DOHH2 (cell line): Measurements from ENCODE around the gene MAMDC4.

Source experiments
- H3F3A ChIP-seq: fragments of 200-600 bp; sonication (generic), shearing (Covaris generic); 2 replicates; pipeline ENCODE4 v1.6.0; 2016; ENCODE audit warnings: antibody characterized with exemption, mild to moderate bottlenecking; ENCODE audit not compliant: control insufficient read depth, insufficient read depth
- H3K27ac ChIP-seq: fragments of 200-600 bp; sonication (generic); 2 replicates; pipeline ENCODE4 v1.5.1; 2014; ENCODE audit warnings: low read depth, mild to moderate bottlenecking, low read length, moderate library complexity
- H3K27me3 ChIP-seq: fragments of 200-600 bp; sonication (generic); 2 replicates; pipeline ENCODE4 v1.6.1; 2014; ENCODE audit warnings: mild to moderate bottlenecking, low read length, mixed read lengths; ENCODE audit not compliant: control insufficient read depth
- H3K36me3 ChIP-seq: fragments of 200-600 bp; sonication (generic); 2 replicates; pipeline ENCODE4 v1.6.1; 2014; ENCODE audit warnings: mild to moderate bottlenecking, low read length, moderate library complexity, mixed read lengths; ENCODE audit not compliant: control insufficient read depth
- H3K4me1 ChIP-seq: fragments of 200-600 bp; sonication (generic); 2 replicates; pipeline ENCODE4 v1.6.1; 2014; ENCODE audit warnings: mild to moderate bottlenecking, low read length, mixed read lengths; ENCODE audit not compliant: control insufficient read depth
- H3K4me2 ChIP-seq: fragments of 200-600 bp; sonication (generic); 2 replicates; pipeline ENCODE4 v1.6.0; 2014; ENCODE audit warnings: mild to moderate bottlenecking, low read length, moderate library complexity
- H3K4me3 ChIP-seq: fragments of 200-600 bp; sonication (generic); 2 replicates; pipeline ENCODE4 v1.5.1; 2014; ENCODE audit warnings: mild to moderate bottlenecking, low read length, mixed read lengths
- H3K79me2 ChIP-seq: fragments of 200-600 bp; sonication (generic); 2 replicates; pipeline ENCODE4 v1.6.1; 2014; ENCODE audit warnings: mild to moderate bottlenecking, low read length, mixed read lengths; ENCODE audit not compliant: control insufficient read depth
- H3K9me2 ChIP-seq: fragments of 200-600 bp; sonication (generic); replicated peaks from 2 replicates; pipeline ENCODE4 v1.6.1; 2014; ENCODE audit warnings: mild to moderate bottlenecking, low read length, mixed read lengths; ENCODE audit not compliant: control insufficient read depth
- H3K9me3 ChIP-seq: fragments of 200-600 bp; sonication (generic); 2 replicates; pipeline ENCODE4 v1.6.1; 2014; ENCODE audit warnings: antibody characterized with exemption, low read length, mixed read lengths; ENCODE audit not compliant: control insufficient read depth, insufficient read depth
- H4K20me1 ChIP-seq: fragments of 200-600 bp; sonication (generic); 2 replicates; pipeline ENCODE4 v1.6.0; 2014; ENCODE audit warnings: low read depth, mild to moderate bottlenecking, antibody characterized with exemption, low read length, moderate library complexity; ENCODE audit not compliant: control insufficient read depth, insufficient read depth
- EZH2phosphoT487 ChIP-seq: fragments of 200-600 bp; sonication (generic); IDR thresholded peaks from 2 replicates; pipeline ENCODE4 v1.6.1; 2017; ENCODE audit warnings: borderline replicate concordance, mild to moderate bottlenecking, antibody characterized with exemption, low read length, moderate library complexity, mixed read lengths
- TF ChIP-seq, protein P1 (sequence below): fragments of 200-600 bp; sonication (generic); IDR thresholded peaks from one replicate; pipeline ENCODE4 v1.5.1; 2014; ENCODE audit warnings: antibody characterized with exemption, mild to moderate bottlenecking, low read depth, low read length; ENCODE audit not compliant: poor library complexity, severe bottlenecking

MAMDC4 gene

GRCh38 chr9:136856079-136856476 is 3.9 kb downstream of the MAMDC4 start:
- Histone ChIP-seq H3K9me2 (no peaks in the 10 kb centered on the region), H3K4me1 (peaks cover 6% of the 10 kb centered on the region), H4K20me1 (no peaks in the 10 kb centered on the region), H3K27ac (no peak overlapping the region), H3K79me2 (no peaks in the 10 kb centered on the region), H3F3A (no peaks in the 10 kb centered on the region), H3K27me3 (no peaks in the 10 kb centered on the region), H3K36me3 (peaks cover 14% of the 10 kb centered on the region; the same call in 1 of the 2 replicates), H3K4me3 (no peak overlapping the region), H3K4me2 (no peak overlapping the region), H3K9me3 (no peaks in the 10 kb centered on the region)
- no peak for TF ChIP-seq EZH2phosphoT487
- TF ChIP-seq, protein P1, sequence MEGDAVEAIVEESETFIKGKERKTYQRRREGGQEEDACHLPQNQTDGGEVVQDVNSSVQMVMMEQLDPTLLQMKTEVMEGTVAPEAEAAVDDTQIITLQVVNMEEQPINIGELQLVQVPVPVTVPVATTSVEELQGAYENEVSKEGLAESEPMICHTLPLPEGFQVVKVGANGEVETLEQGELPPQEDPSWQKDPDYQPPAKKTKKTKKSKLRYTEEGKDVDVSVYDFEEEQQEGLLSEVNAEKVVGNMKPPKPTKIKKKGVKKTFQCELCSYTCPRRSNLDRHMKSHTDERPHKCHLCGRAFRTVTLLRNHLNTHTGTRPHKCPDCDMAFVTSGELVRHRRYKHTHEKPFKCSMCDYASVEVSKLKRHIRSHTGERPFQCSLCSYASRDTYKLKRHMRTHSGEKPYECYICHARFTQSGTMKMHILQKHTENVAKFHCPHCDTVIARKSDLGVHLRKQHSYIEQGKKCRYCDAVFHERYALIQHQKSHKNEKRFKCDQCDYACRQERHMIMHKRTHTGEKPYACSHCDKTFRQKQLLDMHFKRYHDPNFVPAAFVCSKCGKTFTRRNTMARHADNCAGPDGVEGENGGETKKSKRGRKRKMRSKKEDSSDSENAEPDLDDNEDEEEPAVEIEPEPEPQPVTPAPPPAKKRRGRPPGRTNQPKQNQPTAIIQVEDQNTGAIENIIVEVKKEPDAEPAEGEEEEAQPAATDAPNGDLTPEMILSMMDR, result no peak

DNA sequence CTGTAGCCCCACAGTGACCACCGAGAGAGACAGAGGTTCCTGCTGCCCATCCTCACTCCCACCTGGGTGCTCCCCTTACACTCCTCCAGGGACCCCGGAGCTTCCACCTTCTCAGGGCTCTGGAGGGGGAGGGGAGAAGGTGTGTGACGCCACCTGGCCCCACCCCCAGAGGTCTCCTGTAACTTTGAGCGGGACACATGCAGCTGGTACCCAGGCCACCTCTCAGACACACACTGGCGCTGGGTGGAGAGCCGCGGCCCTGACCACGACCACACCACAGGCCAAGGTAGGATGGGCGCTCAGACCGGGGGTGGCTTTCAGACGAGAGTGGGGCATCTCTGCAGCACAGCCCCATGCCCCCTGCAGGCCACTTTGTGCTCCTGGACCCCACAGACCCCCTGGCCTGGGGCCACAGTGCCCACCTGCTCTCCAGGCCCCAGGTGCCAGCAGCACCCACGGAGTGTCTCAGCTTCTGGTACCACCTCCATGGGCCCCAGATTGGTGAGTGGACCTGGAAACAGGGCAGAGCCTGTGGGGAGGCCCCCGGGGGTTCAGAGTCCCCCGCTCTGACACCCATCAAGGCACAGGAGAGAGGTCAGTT is 4.5 kb downstream of the MAMDC4 start:
- H3K79me2 ChIP-seq, result no peaks in the 10 kb centered on the region
- H3K4me1 ChIP-seq, result peaks cover 6% of the 10 kb centered on the region
- H3K27me3 ChIP-seq, result no peaks in the 10 kb centered on the region
- H3K4me3 ChIP-seq, result no peak overlapping the region
- H3F3A ChIP-seq, result no peaks in the 10 kb centered on the region
- no peak overlapping the region for H3K27ac ChIP-seq
- no peaks in the 10 kb centered on the region for H4K20me1 ChIP-seq
- H3K9me2 ChIP-seq, result no peaks in the 10 kb centered on the region
- no peak overlapping the region for H3K4me2 ChIP-seq
- TF ChIP-seq, protein P1, result peak; percentile 18
- no peak for TF ChIP-seq EZH2phosphoT487
- H3K36me3 ChIP-seq, result peaks cover 12% of the 10 kb centered on the region; the same call in 1 of the 2 replicates
- H3K9me3 ChIP-seq, result no peaks in the 10 kb centered on the region

DNA sequence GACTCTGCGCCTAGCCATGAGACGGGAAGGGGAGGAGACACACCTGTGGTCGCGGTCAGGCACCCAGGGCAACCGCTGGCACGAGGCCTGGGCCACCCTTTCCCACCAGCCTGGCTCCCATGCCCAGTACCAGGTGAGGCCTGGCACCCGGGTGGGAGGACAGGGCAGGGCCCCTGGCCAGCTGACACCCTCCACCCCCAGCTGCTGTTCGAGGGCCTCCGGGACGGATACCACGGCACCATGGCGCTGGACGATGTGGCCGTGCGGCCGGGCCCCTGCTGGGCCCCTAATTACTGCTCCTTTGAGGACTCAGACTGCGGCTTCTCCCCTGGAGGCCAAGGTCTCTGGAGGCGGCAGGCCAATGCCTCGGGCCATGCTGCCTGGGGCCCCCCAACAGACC is 5.0 kb downstream of the MAMDC4 start:
- H3K4me3 ChIP-seq, result no peak overlapping the region
- H3K9me3 ChIP-seq, result no peaks in the 10 kb centered on the region
- peaks cover 6% of the 10 kb centered on the region for H3K4me1 ChIP-seq
- TF ChIP-seq, protein P1, result no peak
- TF ChIP-seq EZH2phosphoT487, result no peak
- peaks cover 14% of the 10 kb centered on the region for H3K36me3 ChIP-seq
- H3K27me3 ChIP-seq, result no peaks in the 10 kb centered on the region
- no peaks in the 10 kb centered on the region for H4K20me1 ChIP-seq
- H3K27ac ChIP-seq, result no peak overlapping the region
- H3K79me2 ChIP-seq, result no peaks in the 10 kb centered on the region
- no peaks in the 10 kb centered on the region for H3K9me2 ChIP-seq
- H3F3A ChIP-seq, result no peaks in the 10 kb centered on the region
- H3K4me2 ChIP-seq, result no peak overlapping the region
